HepG2 (cell line): ENCODE data around the gene OGA. TPM values are rescaled to one million over a fixed set of nuclear protein-coding genes. Genes with fewer than 3 reads are reported as not detected.

Source experiments
- AHR ChIP-seq: IDR thresholded peaks from 2 replicates; pipeline ENCODE4 v1.6.1; 2018; ENCODE audit warnings: missing genetic modification reagents, missing compliant biosample characterization
- ATF5 ChIP-seq: sonication (generic); formaldehyde crosslinking; IDR thresholded peaks from 2 replicates; pipeline ENCODE4 v1.4.0; 2020; ENCODE audit warnings: mild to moderate bottlenecking, low read depth, missing genetic modification reagents
- CBX5 ChIP-seq: sonication (generic); formaldehyde crosslinking; IDR thresholded peaks from 2 replicates; pipeline ENCODE4 v1.4.0; 2020; ENCODE audit warnings: missing genetic modification reagents, borderline replicate concordance
- EZH2 ChIP-seq: conservative IDR thresholded peaks from 2 replicates; pipeline ENCODE4 v1.6.1; 2012; ENCODE audit warnings: mild to moderate bottlenecking, low read depth, low read length, moderate library complexity
- HDAC1 ChIP-seq: sonication (generic); formaldehyde crosslinking; IDR thresholded peaks from 2 replicates; pipeline ENCODE4 v1.5.1; 2020; ENCODE audit warnings: mild to moderate bottlenecking, missing genetic modification reagents
- KAT8 ChIP-seq: IDR thresholded peaks from 2 replicates; pipeline ENCODE4 v1.6.1; 2016; ENCODE audit warnings: missing genetic modification reagents, missing compliant biosample characterization
- MAFK ChIP-seq, 2 experiments: IDR thresholded peaks in 1 of 2; conservative IDR thresholded peaks in 1 of 2; 2 replicates each; pipeline ENCODE4 v1.6.1; 2011; ENCODE audit warnings: improper control_type of control experiment in 2 of 2, low read length in 2 of 2
- PHF20 ChIP-seq: sonication (generic); formaldehyde crosslinking; IDR thresholded peaks from 2 replicates; pipeline ENCODE4 v1.5.0; 2020; ENCODE audit warnings: mild to moderate bottlenecking, missing genetic modification reagents
- POLR2AphosphoS2 ChIP-seq: IDR thresholded peaks from 2 replicates; pipeline ENCODE4 v1.6.1; 2011; ENCODE audit warnings: low read depth, low read length, improper control_type of control experiment
- YEATS2 ChIP-seq: sonication (generic); formaldehyde crosslinking; IDR thresholded peaks from 2 replicates; pipeline ENCODE4 v1.4.0; 2020; ENCODE audit warnings: missing genetic modification reagents, borderline replicate concordance
- ZBTB7B ChIP-seq: sonication (generic); formaldehyde crosslinking; IDR thresholded peaks from 2 replicates; pipeline ENCODE4 v1.4.0; 2020; ENCODE audit warnings: missing genetic modification reagents
- ZNF30 ChIP-seq: sonication (generic); formaldehyde crosslinking; IDR thresholded peaks from 2 replicates; pipeline ENCODE4 v1.5.0; 2020; ENCODE audit warnings: mild to moderate bottlenecking, missing genetic modification reagents
- ZNF382 ChIP-seq: sonication (generic); formaldehyde crosslinking; IDR thresholded peaks from 2 replicates; pipeline ENCODE4 v1.5.0; 2020; ENCODE audit warnings: missing genetic modification reagents, mild to moderate bottlenecking, borderline replicate concordance
- ZNF460 ChIP-seq: sonication (generic); formaldehyde crosslinking; IDR thresholded peaks from 2 replicates; pipeline ENCODE4 v1.5.1; 2020; ENCODE audit warnings: missing genetic modification reagents, mild to moderate bottlenecking, borderline replicate concordance
- ZNF597 ChIP-seq: sonication (generic); formaldehyde crosslinking; IDR thresholded peaks from 2 replicates; pipeline ENCODE4 v1.5.0; 2020; ENCODE audit warnings: missing genetic modification reagents
- ZNF691 ChIP-seq: sonication (generic); formaldehyde crosslinking; IDR thresholded peaks from 2 replicates; pipeline ENCODE4 v1.4.0; 2020; ENCODE audit warnings: missing genetic modification reagents, low read depth, mild to moderate bottlenecking, borderline replicate concordance
- polyA plus RNA-seq, 8 experiments: library from polyadenylated mRNA; depleted of rRNA in 3 of 8; stranded (reverse) in 7 of 8; unstranded in 1 of 8; fragments of >200 nt; fragmentation: Illumina TruSeq in 4 of 8; extraction: Trizol in 4 of 8; gene quantifications; 2 replicates each; pipeline versions ENCODE4 v1.2.1 to v1.2.3, GENCODE V29; 2011 to 2016; ENCODE audit warnings: low read depth in 4 of 8, missing spikeins in 1 of 8, mixed read lengths in 1 of 8; ENCODE audit not compliant: insufficient read depth in 1 of 8
- total RNA-seq, 5 experiments: library from RNA; depleted of rRNA; stranded (reverse); fragments of >200 nt; fragmentation: Illumina TruSeq; extraction: Trizol; gene quantifications; 2 replicates each; pipeline ENCODE4 v1.2.3, GENCODE V29; 2016; ENCODE audit warnings: low read depth in 1 of 5
- TF ChIP-seq, protein P1 (sequence below): sonication (generic); formaldehyde crosslinking; IDR thresholded peaks from 2 replicates; pipeline ENCODE4 v1.5.1; 2020; ENCODE audit warnings: mild to moderate bottlenecking, missing genetic modification reagents, moderate library complexity
- TF ChIP-seq, protein P2 (sequence below): sonication (generic); formaldehyde crosslinking; IDR thresholded peaks from 2 replicates; pipeline ENCODE4 v1.9.0; 2021; ENCODE audit warnings: missing genetic modification reagents, borderline replicate concordance
- TF ChIP-seq, protein P3 (sequence below): sonication (generic); formaldehyde crosslinking; IDR thresholded peaks from 2 replicates; pipeline ENCODE4 v1.5.0; 2020; ENCODE audit warnings: mild to moderate bottlenecking, missing genetic modification reagents

The OGA gene
- total and polyA plus RNA-seq, 2 of the 13 experiments (the other 11 are each of a cell fraction or from before 2014, with no cell fraction given) = 33.2 to 39.8 TPM

- TF ChIP-seq ZNF460 (CRISPR knock-in tag) (no peak), HDAC1 (CRISPR knock-in tag) (no peak), AHR (CRISPR knock-in tag) (0 out of 2 replicates have a peak, but pooled peaks have one; percentile 11), ZBTB7B (CRISPR knock-in tag) (0 out of 2 replicates have a peak, but pooled peaks have one; percentile 9), YEATS2 (CRISPR knock-in tag) (no peak), ZNF597 (CRISPR knock-in tag) (no peak), KAT8 (CRISPR knock-in tag) (no peak), POLR2AphosphoS2 (no peak), EZH2 (no peak), ATF5 (no peak), MAFK (conservative IDR thresholded peaks at IDR 0.05 in 1 of 2, IDR thresholded peaks at IDR 0.05 in 1 of 2; ENCODE audit: low read length in 2 of 2) (no peak), PHF20 (CRISPR knock-in tag) (0 out of 2 replicates have a peak, but pooled peaks have one; percentile 28), ZNF30 (0 out of 2 replicates have a peak, but pooled peaks have one; percentile 26), ZNF382 (CRISPR knock-in tag) (no peak), ZNF691 (CRISPR knock-in tag) (no peak), CBX5 (0 out of 2 replicates have a peak, but pooled peaks have one; percentile 8)
- TF ChIP-seq, protein P1, sequence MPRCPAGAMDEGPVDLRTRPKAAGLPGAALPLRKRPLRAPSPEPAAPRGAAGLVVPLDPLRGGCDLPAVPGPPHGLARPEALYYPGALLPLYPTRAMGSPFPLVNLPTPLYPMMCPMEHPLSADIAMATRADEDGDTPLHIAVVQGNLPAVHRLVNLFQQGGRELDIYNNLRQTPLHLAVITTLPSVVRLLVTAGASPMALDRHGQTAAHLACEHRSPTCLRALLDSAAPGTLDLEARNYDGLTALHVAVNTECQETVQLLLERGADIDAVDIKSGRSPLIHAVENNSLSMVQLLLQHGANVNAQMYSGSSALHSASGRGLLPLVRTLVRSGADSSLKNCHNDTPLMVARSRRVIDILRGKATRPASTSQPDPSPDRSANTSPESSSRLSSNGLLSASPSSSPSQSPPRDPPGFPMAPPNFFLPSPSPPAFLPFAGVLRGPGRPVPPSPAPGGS (CRISPR knock-in tag) = 0 out of 2 replicates have a peak, but pooled peaks have one; percentile 44
- TF ChIP-seq, protein P2, sequence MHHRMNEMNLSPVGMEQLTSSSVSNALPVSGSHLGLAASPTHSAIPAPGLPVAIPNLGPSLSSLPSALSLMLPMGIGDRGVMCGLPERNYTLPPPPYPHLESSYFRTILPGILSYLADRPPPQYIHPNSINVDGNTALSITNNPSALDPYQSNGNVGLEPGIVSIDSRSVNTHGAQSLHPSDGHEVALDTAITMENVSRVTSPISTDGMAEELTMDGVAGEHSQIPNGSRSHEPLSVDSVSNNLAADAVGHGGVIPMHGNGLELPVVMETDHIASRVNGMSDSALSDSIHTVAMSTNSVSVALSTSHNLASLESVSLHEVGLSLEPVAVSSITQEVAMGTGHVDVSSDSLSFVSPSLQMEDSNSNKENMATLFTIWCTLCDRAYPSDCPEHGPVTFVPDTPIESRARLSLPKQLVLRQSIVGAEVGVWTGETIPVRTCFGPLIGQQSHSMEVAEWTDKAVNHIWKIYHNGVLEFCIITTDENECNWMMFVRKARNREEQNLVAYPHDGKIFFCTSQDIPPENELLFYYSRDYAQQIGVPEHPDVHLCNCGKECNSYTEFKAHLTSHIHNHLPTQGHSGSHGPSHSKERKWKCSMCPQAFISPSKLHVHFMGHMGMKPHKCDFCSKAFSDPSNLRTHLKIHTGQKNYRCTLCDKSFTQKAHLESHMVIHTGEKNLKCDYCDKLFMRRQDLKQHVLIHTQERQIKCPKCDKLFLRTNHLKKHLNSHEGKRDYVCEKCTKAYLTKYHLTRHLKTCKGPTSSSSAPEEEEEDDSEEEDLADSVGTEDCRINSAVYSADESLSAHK (CRISPR knock-in tag) = no peak
- TF ChIP-seq, protein P3, sequence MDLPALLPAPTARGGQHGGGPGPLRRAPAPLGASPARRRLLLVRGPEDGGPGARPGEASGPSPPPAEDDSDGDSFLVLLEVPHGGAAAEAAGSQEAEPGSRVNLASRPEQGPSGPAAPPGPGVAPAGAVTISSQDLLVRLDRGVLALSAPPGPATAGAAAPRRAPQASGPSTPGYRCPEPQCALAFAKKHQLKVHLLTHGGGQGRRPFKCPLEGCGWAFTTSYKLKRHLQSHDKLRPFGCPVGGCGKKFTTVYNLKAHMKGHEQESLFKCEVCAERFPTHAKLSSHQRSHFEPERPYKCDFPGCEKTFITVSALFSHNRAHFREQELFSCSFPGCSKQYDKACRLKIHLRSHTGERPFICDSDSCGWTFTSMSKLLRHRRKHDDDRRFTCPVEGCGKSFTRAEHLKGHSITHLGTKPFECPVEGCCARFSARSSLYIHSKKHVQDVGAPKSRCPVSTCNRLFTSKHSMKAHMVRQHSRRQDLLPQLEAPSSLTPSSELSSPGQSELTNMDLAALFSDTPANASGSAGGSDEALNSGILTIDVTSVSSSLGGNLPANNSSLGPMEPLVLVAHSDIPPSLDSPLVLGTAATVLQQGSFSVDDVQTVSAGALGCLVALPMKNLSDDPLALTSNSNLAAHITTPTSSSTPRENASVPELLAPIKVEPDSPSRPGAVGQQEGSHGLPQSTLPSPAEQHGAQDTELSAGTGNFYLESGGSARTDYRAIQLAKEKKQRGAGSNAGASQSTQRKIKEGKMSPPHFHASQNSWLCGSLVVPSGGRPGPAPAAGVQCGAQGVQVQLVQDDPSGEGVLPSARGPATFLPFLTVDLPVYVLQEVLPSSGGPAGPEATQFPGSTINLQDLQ (CRISPR knock-in tag) = no peak
Measured at GRCh38 chr10:101817337-101818118, 716 bp downstream of the OGA start (continued).
